Measurements from ENCODE around the gene TBRG4.

Gene TBRG4

DNA sequence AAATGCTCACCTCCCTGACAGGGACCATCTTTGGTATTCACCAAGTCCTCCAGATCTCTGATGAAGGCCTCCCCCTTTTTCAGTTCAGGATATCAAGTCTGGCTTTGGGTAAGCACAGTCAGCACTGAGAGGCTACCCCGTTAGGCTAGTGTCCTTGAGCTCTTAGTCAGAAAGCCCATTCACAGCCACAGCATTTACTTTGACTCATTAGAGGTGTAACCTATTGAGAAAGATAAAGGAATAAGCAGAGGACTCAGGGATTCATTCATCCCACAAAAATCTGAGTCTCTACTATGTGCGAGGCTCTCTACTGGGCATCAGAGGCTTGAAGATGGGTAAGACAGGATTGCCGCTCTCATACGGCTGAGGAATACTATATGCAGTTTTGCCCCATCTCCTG, 32.1 kb upstream of the TBRG4 start:
- DNase-seq, result no peak

DNA sequence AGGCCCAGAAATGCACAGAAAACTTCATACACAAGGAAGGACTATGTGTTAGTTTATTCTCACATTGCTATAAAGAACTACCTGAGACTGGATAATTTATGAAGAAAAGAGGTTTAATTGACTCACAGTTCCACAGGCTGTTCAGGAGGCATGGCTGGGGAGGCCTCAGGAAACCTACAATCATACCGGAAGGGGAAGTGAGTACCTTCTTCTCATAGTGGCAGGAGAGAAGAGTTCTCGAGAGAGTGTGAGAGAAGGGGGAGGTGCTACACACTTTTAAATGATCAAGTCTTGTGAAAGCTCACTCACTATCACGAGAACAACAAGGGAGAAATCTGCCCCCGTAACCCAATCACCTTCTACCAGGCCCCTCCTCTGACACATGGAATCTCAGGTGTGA, 29.3 kb upstream of the TBRG4 start:
- DNase-seq, result no peak

DNA sequence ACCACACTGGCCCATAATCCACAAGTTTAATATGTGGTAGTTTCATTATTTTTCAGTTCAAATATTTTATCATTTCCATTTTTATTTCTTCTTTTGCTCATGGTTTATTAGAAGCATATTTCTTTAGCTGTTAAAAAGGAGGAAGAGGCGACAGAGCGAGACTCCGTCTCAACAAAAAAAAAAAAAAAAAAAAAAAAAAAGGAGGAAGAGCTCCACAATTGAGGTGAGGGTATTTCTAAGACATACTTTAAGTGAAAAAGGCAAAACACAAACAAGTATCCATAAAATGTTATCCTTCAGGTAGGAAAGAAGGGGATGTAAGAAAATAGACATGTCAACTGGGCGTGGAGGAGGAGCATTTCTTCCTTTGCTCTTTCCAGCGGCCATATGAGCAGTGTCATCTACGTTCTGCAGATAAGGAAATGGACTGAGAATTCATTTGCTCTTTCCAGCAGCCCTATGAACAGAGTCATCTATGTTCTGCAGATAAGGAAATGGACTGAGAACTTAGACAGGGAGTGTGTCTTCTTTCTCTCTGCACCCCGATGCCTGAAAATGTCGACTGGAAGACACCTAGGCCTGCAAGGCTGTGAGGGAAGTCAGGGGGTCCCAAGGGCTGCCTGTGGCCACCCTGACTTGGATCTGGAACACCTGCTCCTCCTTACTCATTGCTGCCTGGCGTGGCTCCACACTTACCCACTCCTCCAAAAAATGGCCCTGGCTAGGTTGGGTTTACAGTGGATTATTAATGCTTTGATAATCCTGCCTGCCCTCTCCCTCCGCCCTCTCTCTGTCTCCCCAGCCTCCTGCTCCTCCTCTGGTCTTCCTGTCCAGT, 27.2 kb upstream of the TBRG4 start:
- no peak for DNase-seq

DNA sequence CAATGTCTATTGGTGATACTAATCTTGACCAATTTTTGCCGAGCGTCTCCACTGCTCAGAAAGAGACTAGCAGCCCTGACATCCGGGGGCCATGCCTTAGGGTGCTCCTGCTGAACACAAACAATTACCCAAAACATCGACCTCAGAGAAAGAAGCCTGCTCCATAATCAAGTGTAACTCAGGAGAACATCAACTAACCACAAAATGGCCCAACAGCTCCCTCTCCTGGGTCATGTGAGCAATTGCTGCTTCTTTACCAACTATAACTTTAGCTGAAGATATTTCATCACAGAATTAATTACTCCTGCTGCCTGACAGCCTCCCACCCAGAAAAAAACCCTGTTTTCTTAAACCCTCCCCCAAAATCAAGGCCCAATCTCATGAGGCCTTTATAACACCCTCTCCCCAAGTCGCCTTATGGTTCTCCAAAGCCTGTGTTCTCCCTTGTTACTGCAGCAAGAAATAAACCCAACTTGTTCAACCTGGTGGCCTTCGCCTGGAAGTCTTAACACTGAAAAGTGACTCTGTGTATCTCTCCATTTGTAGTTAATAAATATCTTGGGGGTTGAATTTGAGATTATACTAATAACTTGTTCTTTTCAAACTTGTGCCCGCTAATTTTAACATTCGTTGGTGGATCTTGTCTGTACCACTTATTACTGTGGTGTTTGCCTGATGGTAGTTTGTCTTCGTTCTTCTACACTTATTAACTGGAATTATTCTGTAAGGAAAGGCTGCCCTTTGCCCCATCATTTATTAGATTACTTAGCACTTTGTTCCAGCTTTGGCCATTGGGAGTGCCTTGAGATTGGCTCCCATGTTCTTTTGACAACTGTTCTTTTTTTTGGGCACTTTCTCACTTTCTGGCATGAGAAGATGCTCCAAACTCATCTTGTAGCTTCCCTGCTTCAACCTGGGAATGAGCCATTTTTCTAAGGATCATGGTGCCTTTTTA, 24.9 kb upstream of the TBRG4 start:
- peak; percentile 76 to 87 (median 85) for DNase-seq

DNA sequence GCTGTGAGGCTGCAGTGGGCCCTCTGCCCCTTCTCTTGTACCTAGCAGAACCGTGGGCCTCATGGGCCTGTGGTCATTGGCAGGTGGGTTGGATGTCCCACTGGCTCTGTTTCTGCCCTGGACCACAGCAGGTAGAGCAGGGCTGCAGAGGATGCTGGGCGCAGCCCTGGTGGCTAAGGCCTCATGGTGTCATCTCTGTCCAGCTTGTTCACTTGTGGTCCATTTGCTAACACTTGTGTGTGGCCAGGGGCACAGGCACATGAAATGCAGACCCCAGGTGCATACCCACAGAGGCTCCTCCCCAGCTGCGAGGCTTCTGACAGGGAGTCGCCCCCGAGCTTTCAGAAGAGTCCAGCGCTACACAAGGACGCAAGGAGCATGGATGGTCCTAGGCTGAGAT, 22.4 kb upstream of the TBRG4 start:
- no peak for DNase-seq

DNA sequence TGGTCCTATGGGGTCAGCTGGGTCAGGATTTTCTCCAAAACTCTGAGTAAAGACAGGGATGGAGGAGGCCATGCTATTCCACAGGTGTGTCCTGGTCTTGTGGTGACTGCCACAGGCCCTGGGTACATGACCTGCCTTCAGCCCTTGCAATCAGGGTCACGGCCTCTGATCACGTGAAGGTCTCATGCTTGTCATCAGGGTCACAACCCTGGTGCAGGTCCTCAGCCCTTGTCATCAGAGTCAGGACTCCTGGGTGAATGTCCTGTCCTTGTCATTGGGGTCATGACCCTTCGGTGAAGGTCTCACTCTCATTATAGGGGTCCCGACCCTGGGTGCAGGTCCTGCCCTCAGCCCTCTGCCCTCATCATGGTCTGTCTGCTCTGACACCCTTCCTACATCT, 21.9 kb upstream of the TBRG4 start:
- DNase-seq, result no peak

DNA sequence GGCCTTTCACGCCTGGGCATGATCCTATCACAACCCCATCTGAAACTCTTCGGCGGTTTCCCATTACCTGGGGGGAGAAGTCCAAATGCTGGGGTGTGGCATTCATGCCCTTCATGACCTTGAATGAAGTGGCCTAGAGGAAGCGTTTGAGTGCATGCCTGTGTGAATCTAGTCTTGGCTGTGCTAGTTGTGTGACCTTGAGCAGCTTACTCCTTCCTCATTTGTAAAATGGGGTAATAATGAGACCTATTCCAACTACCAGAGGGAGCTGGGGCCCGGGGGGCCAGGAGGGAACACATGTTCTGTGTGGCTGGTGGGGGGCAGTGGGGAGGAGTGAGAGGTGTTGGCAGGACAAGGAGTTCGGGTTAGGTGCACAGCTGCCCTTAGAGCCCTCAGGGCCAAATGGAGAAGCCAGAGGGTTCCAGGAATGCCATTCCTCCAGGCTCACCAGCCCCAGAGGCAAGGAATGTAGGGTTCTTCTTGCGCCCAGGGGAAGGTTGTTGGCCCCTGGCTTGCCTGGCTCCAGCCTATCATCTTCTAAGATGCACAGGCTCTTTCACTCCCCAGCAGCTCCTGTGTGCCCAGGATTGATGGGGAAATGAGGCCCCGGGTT, 21.3 kb upstream of the TBRG4 start:
- DNase-seq, result peak in 3 of 4 experiments; percentile 14 to 24 (median 23)

DNA sequence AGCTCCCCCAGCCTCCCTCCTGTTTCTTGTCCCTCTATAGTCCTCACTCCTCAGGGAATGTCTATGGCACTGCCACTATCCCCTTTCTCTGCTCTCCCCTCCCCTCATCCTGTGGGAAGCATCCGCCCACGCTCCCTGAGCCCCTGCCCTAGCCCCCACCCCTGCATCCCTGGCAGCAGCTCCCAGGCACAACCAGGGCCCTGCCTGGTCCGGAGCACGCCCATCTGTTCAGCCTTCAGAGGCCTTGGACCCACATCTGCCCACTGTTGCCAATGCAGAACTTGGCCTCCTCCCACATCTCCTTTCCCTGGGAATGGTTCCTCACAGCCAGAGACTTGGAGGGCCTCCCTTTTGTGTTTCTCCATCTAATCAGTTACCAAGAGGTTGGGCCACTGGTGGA, 20.4 kb upstream of the TBRG4 start:
- DNase-seq, result peak in 2 of 4 experiments; percentile 20 to 33

DNA sequence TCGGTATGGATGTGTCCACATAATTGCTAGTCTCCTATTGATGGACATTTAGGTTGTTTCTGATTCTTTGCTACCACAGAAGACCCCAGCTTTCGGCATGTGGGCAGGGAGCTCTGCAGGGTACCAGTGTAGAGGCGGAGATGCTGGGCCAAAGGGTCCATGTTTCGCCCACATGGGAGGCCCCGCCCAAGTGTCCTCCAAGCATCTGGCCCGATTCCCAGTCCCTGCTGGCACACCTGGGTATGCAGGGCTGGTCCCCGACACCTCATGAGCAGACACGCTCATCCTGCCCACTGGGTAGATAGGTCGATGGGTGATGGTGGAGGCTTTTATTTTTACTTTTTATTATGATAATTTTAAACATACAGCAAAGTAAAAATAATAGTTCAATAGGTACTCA, 19.4 kb upstream of the TBRG4 start:
- no peak for DNase-seq

DNA sequence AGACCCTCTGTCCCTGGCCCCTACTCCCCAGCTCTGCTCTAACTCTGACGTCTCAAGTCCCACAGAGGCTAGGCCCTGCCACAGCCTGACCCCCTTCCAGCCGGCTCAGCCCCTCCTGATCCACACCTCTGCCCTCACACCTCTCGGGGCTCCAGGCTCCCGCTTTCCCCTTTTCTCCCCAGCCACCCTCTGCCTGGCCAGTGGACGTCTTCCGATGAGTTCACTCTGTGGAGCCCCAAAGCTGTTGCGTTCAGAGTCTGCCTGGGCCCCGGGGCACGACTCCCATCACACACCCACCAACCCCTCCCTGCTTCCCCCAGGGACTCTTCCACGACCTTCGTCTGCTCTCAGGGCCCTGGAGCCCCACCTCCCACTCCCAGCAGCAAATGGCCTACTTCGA, 18.4 kb upstream of the TBRG4 start:
- no peak for DNase-seq

DNA sequence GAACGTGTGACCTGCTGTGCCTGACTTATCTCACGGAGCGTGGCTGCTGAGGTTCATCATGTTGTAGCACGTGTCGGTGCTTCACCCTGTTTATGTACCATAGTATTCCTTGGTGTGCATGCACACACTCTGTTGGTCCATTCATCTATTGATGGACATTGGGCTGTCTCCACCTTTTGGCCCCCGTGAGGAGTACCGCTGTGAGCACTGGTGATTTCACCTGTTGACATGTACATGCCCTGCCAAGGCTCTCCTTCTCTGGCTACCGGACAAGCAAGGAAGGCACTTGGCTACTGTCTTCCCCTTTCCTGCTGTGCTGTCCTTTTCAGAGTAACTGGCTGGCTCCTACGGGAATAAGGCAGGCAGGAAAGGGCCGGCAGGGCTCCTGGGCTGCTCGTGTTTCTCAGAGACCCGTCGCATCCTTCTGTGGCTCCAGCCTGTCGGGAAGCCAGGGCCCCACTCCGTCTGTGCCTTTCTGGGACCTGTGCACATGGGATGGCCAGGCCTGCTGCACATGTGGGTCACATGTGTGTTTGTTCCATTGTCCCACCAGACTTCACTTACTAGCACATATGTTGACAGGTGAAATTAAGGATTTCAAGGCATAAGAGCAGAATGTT, 17.8 kb upstream of the TBRG4 start:
- DNase-seq, result no peak

DNA sequence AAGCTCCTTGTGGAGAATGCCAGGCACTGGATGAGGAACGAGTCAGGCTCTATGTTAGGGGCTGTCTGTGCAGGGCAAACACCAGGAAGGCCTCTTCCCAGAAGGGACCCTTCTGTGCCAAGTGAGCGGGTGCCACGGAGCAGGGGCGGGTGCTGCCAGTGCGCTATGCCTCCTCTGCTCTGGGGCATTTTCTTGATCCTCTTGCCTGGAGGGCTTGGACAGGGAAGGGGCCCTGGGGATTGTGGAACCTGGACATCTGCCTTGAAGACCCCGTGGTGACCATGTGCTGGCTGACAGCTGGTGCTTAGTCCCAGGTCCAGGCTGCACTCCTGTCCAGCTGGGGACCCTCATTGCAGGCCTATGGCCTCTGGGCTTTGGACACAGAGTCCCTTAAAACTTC, 15.4 kb upstream of the TBRG4 start:
- no peak for DNase-seq

DNA sequence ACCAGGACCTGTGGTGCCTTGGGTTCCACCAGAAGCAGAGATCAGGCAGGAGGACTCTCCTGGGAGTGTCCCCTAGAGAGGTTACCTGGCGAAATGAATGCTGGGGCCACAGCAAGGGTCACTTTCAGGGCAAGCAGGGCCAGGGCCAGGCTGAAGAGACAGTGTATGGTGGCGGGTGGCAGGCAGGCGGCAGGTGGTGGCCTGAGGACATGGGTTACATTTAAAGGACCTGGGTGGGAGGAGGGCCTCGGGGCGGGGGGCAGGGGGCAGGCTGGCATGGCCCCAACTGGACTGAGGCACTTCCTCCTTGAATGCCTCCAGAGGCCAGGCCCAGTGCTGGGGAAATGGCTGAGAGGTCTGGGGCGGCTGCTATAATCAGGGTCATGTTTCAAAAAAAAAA, 14.7 kb upstream of the TBRG4 start:
- no peak for DNase-seq

DNA sequence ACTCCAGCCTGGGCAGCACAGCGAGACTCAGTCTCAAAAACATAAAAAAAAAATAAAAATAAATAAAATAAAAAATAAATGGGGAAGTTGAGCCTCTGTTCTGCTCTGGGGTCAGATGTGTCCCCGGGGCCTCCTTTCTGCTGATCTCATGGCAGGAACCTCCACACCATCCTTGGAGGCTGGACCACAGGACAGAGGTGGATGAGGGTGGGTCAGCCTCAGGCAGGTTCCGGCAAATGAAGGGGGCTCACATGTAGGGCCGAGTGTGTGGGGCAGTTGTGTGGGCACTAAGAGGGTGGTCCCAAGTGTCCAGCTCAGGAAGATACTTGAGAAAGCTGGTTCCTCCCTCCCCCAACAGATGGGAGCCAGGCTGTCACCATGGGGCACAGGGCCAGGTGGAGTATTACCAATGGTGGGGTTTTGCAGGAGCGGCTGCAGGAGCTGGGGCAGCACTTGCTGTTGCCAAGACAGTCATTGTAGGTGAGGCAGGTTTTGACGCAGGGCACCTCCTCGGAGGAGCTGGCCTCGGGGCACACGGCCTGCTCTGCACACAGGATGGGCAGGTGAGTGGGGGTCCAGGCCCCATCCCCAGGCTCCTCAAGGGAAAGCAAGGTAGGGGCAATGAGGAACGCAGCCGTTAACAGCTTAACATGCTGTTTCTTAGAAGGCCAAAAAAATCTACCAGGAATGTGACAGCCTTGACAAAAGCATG, 13.9 kb upstream of the TBRG4 start:
- no peak for DNase-seq

DNA sequence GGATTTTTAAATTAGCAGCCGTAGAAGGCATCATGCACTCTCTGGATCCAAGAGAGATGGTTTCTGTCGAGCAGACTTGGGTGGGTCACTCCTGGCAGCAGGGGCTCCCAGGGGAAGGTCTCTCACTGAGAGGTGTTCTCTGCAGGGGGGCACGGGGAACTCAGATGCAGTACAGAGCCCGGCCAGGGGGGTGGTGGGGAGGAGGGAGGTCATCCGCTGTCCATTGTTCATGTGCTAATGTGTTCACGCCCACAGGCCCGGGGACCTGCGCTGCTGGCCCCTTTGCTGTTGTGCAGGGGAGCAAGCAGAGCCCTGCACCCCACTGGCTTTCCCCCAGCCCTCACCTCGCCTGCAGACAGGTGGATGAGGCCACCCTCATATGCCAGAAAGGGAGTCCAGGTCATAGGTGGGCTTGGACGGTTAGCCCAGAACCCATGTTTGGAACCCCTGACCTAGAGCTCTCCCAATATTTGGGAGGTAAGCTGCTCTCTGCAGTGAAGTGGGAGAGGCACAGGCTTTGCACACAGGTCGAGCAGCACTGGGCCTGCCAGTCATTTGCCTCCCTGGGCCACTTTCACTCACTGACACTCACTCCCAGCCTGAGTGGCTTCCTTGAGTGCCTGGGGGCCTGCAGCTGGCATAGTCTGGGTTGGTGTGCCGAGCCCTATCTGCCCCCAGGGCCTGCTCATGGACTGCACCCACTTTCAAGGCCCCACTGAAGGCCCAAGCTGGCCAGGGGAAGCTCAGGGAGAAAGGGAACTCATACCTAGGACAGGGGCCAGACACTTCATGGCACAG, 12.6 kb upstream of the TBRG4 start:
- no peak for DNase-seq

DNA sequence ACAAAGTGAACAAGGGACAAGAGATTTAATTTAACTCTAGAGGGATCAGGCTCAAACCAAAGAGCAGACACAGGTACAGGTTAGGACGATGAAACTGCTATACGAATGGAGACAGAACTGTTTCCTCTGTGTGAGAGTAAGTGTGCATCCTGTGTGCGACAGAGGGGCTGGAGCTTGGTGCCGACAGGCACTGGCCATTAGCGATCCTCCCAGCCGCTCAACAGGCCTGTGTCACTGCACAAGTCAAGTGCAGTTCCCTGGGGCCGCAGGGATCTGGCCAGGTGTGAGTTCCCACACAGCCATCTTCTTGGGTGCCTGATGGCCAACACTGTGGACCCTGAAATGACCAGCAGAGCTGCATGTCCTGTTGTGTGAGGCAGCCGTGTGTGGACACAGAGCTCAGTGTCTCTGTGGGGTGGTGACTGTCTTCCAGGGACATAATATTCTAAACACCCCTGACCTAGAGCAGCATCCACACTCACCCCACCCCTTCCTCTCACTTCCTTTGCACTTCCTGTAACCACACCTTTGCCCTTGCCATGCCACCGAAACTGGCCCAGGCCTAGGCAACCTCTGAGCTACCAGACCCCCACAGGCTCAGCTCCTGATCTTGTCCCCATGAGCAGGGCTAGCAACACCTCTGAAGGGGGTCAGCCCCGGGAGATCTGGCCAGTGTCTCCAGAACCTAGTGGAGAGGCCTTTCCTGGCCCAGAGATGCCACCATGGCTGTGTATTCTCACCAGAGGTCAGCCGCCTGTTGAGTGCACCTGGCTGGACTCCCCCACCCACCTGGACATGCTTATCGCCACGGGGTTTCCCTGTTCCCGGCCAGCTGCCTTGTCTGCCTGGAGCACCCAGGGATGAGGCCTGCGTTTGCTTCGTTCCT, 11.7 kb upstream of the TBRG4 start:
- DNase-seq, result no peak

DNA sequence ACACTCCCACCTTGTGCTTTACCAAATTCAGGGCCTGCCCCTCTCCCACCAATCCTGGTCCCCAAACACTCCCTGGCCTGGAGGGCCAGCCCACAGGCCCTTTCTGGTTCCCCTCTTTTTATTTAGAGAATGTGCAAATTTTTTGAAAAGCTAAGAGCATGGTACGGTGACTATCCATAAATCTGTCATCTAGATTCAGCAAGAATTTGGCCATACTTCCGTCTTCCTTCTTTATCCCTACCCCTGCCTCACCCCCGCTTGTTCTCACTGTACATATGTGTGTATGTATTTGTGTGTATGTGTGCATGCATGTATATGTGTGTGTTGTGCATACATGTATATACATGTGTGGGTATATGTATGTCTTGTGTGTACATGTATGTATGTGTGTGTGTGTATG, 8.1 kb upstream of the TBRG4 start:
- no peak for DNase-seq

DNA sequence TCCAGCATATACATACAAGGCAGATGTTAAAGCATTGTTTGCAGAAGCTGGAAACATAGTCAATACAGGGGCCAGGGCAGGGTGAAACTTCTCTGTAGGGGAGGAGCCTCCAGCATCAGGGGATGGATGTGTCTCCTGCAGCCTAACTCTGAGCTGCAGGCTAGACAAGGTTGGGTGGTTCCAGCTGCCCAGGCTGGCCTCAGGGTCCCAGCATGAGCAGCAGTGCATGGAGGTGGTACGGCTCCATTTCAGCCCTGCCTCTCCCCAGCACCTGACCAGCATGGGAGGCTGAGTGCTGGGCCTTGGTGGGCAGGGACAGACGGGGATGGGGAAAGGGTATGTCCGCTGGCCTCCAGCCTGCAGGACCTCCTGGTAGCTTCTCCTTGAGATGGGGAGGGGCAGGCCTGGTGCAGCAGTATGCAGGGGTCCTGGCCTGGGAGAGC, 7.4 kb upstream of the TBRG4 start:
- no peak for DNase-seq

DNA sequence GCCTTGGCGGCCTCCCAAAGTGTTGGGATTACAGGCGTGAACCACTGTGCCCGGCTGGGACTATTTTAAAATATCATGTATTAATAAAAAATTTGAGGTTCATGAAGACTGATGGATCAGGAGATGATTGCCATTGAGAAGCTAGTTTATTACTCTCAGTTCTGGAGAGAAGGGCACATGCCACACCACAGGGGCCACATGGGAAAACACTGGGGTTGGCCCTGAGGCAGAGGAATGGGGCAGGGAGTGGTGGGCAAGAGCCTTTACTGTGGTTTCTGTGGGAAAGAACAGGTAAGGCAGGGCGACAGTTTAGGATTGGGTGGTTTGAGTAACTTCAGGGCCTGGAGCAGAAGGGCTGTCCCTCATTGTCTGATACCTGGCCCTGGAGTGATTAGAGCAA, 6.8 kb upstream of the TBRG4 start:
- no peak for DNase-seq

DNA sequence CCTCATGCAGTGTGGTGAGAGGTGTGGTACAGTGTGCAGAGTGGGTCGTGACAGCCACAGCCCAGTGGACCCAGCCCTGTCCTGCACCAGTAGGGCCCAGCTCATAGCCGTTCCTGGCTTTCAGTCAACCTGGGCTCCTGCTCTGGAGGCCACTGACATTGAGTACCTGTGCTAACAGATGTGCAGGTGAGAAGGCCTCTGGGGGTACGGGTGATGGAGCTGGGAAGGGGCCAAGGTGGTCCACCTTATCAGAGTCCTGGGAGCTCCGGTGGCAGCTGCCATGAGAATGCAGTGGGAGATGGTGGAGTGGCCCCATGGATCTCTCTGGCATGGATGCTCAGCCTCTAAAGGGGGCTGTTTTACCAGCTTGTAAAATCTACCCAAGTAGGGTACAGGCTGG, 6.1 kb upstream of the TBRG4 start:
- DNase-seq, result no peak
